Epithelial cell of proximal tubule (primary cell): ENCODE results near the gene PRSS22. TPM values are rescaled to one million over a fixed set of nuclear protein-coding genes. Genes with fewer than 3 reads are reported as not detected.

ENCODE experiments used
- DNase-seq: peaks from one replicate; pipeline ENCODE4 v3.0.0-alpha.2; 2011; ENCODE audit warnings: low read depth
- H3K4me3 ChIP-seq: 2 replicates; pipeline ENCODE4 v1.5.1; 2011; ENCODE audit warnings: low read depth, mild to moderate bottlenecking, low read length
- total RNA-seq: library from RNA; depleted of rRNA; stranded (reverse); fragments of >200 nt; gene quantifications from 2 replicates; pipeline ENCODE4 v1.2.3, GENCODE V29; 2015
- TF ChIP-seq, protein P1 (sequence below): conservative IDR thresholded peaks from 2 replicates; pipeline ENCODE4 v1.5.1; 2012; ENCODE audit warnings: low read depth, mild to moderate bottlenecking, low read length

The PRSS22 gene
- total RNA-seq, 1 donor from 2014 or later, result 11.1 TPM

DNA sequence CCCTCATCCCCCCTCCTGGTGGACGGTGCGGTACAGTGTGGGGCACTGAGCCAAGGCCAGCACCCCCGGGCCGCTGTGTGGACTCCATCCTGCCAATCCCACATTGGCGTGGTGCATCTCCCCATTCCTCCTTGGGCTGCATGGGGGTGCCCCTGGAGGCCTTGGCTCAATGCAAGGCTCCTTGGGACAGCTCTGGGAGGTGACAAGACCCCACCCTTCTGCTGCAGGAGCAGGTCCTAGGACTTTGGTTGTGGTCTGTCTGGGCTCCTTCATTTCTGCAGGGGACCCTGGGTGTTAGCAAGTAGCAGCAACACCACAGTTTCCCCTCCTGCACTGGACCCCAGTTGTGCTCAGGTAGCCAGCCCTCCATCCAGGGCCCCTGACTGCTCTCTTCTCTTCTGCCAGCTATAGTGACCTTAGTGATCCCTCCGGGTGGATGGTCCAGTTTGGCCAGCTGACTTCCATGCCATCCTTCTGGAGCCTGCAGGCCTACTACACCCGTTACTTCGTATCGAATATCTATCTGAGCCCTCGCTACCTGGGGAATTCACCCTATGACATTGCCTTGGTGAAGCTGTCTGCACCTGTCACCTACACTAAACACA, 39.6 kb downstream of the PRSS22 start:
- DNase-seq, result no peak
- H3K4me3 ChIP-seq, result no peak overlapping the region
- TF ChIP-seq, protein P1, sequence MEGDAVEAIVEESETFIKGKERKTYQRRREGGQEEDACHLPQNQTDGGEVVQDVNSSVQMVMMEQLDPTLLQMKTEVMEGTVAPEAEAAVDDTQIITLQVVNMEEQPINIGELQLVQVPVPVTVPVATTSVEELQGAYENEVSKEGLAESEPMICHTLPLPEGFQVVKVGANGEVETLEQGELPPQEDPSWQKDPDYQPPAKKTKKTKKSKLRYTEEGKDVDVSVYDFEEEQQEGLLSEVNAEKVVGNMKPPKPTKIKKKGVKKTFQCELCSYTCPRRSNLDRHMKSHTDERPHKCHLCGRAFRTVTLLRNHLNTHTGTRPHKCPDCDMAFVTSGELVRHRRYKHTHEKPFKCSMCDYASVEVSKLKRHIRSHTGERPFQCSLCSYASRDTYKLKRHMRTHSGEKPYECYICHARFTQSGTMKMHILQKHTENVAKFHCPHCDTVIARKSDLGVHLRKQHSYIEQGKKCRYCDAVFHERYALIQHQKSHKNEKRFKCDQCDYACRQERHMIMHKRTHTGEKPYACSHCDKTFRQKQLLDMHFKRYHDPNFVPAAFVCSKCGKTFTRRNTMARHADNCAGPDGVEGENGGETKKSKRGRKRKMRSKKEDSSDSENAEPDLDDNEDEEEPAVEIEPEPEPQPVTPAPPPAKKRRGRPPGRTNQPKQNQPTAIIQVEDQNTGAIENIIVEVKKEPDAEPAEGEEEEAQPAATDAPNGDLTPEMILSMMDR, result no peak

DNA sequence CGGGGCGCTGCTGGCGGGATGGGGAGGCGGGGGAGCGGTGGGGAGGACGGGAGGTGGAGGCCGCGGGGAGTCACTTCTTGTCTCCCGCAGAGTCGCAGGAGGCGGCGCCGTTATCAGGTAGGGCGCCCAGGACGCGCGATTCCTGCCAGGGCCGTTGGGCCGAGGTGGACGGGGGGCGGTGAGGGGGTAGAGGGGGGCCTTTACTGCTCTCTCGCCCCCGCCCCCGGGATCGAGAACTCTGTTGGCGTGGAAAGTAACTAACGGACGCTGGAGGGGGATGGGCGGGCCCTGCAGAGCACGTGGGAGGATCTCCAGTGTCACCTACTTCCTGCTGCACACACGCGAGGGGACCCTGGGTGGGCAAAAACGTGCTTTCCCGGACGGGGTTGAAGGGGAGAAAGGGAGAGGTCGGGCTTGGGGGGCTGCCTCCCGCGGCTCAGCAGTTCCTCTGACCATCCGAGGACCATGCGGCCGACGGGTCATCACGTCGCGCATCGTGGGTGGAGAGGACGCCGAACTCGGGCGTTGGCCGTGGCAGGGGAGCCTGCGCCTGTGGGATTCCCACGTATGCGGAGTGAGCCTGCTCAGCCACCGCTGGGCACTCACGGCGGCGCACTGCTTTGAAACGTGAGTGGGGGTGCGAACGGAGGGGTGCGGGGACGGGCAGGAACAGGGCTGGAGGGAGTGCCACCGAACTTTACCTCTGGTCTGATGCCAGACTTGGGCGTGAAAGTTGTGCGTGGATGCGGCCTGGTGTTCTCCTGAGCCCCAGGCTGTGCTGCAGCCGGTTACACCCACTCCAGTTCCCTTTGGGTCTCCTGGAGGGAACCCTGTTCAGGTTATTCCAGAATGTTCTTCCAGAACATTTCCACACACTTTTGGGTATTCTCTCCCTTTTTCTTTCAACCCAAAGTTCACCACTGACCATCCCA, 40.4 kb downstream of the PRSS22 start:
- no peak overlapping the region for H3K4me3 ChIP-seq
- DNase-seq, result no peak
- TF ChIP-seq, protein P1, result no peak

DNA sequence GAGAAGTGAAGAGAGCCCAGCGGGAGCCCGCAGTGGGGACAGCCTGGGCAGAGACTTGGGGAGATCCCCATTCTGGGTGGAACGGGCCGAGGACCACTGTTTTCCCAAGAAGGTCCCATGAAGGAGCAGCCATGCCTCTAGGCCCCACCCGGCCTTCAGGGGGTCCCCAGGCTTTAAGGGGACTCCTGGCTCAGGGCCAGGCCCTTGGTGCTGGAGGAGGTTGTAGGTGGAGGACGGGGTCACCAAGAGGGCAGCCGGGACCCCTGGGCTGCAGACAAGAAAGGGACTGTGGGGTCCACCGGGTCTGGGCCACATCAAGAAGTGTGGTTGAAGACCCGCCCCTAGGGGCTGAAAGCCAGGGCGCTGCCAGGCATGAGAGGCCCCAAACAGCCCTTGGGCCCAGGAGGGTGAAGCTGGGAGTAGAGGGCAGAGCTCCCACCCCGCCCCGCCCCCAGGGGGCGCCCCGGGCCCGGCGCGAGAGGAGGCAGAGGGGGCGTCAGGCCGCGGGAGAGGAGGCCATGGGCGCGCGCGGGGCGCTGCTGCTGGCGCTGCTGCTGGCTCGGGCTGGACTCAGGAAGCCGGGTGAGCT, 41.1 kb downstream of the PRSS22 start, which contains the start of gene PRSS21:
PRSS21 (plus strand) TSS at position 487 of the 589 bp plus-strand sequence; CDS start at position 519, 32 bp downstream.
- DNase-seq, result no peak
- H3K4me3 ChIP-seq, result no peak within 1 kb of the TSS
- TF ChIP-seq, protein P1, result no peak

DNA sequence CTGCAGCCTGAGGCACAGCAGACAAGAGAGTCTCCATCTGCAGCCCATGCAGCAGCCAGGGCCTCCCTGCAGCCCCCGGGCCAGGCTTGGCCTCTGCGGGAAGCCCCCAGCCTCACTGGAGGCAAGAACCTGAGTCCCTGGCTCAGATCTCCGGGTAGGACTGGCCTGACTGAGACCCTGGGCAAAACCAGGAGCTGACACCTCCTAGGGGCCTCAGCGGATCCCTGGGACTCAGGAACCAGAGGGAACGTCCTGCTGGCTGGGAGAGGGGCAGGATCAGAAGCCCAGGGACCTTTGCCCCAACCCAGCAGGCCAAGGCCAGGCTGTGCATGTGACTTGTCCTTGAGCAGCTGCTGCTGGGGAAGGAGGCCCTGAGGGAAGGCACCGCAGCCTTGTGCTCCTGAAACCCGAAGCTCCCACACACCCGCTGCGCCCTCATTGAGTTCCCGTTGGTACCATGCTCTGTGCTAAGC, 42.6 kb downstream of the PRSS22 start:
- TF ChIP-seq, protein P1, result no peak
- no peak for DNase-seq
- no peak overlapping the region for H3K4me3 ChIP-seq

DNA sequence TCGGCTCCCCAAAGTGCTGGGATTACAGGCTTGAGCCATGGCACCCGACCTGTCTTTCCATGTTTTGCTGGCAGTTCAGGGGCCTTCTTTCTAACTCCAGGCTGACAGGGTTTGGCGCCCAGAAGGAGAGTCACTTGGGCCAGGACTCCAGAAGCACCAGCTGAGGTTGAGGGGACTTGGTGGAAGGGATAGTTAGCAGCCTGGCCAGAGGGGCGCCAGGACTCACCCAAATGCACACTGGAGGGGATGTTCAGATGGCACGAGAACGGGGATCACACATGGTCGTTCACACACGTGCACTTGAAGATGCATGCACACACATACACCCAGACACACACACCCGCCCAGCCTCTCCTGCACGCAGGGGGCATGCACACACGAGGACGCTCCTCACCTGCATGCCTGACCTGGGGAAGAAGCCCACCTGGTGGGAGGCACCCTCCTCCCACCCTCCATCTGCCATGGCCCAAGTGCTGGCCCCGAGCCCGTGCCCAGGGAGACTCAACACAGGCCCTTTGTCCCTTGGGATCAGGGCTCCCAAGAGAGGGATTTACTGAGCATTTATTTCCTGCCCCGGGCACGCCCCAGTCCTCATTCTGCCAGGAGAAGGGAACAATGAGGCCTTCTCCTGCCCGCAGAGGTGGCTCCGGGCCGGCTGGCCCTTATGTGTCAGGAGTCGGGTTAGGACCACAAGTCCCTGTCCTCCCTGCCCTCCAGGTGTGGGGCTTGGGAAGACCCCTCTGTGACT, 43.2 kb downstream of the PRSS22 start:
- TF ChIP-seq, protein P1, result no peak
- no peak overlapping the region for H3K4me3 ChIP-seq
- DNase-seq, result no peak

DNA sequence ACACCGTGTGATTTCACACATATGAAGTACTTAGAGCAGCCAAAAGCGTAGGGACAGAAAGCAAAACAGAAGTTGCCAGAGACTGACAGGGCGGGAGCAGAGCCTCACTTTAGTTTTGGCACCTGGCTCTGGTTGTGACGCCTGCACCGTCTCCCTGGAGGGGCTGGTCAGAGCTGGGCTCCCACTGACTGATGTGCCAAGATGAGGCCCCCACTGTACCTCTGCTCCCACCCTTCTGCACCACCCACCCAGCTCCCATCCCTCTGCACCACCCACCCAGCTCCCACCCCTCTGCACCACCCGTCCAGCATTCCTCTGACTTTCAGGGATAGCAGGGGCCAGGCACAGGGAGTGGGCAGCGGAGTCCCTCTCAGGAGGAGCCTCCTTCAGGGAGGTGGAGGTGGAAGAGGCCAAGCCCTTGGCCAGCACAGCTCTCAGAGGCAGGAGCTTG, 44.2 kb downstream of the PRSS22 start:
- TF ChIP-seq, protein P1, result no peak
- H3K4me3 ChIP-seq, result no peak overlapping the region
- no peak for DNase-seq
